BJ (cell line): ENCODE data around the gene ARL5C. TPM values are rescaled to one million over a fixed set of nuclear protein-coding genes. Genes with fewer than 3 reads are reported as not detected.
"Not testable (repeated sequence)": the region's sequence is repeated elsewhere in the genome, so short reads cannot be mapped to it uniquely, and the experiment has no call there.

Source experiments
- CTCF ChIA-PET: fragments of 350-600 bp; formaldehyde crosslinking; extraction: SDS; loops from one replicate; lab custom pipeline; 2021; ENCODE audit warnings: antibody characterized with exemption, inconsistent platforms; lab: Yijun Ruan, JAX
- POLR2A ChIA-PET: fragments of 300-600 bp; sonication (Branson Sonifier 250); formaldehyde crosslinking; extraction: SDS; loops from one replicate; lab custom pipeline; 2021; ENCODE audit warnings: antibody characterized with exemption; lab: Charles Lee
- DNase-seq: peaks from one replicate; pipeline ENCODE4 v3.0.0-alpha.2; 2011; ENCODE audit warnings: low read depth
- H3K27me3 ChIP-seq: 2 replicates; pipeline ENCODE4 v1.6.0; 2011; ENCODE audit warnings: low read length; ENCODE audit not compliant: control insufficient read depth, insufficient read depth
- H3K36me3 ChIP-seq: 2 replicates; pipeline ENCODE4 v1.5.1; 2011; ENCODE audit warnings: low read length; ENCODE audit not compliant: control insufficient read depth, insufficient read depth
- H3K4me3 ChIP-seq: 2 replicates; pipeline ENCODE4 v1.5.1; 2011; ENCODE audit warnings: low read depth, mild to moderate bottlenecking, control low read depth, low read length
- polyA plus RNA-seq: library from polyadenylated mRNA; depleted of rRNA; stranded (reverse); fragments of >200 nt; gene quantifications from 2 replicates; pipeline ENCODE4 v1.2.3, GENCODE V29; 2011
- TF ChIP-seq, protein P1 (sequence below): IDR thresholded peaks from 2 replicates; pipeline ENCODE4 v1.5.1; 2011; ENCODE audit warnings: low read depth, mild to moderate bottlenecking, control low read depth, inconsistent platforms, low read length, moderate library complexity; ENCODE audit not compliant: insufficient read depth

ARL5C gene
- polyA plus RNA-seq, 1 experiment = not detected

DNA sequence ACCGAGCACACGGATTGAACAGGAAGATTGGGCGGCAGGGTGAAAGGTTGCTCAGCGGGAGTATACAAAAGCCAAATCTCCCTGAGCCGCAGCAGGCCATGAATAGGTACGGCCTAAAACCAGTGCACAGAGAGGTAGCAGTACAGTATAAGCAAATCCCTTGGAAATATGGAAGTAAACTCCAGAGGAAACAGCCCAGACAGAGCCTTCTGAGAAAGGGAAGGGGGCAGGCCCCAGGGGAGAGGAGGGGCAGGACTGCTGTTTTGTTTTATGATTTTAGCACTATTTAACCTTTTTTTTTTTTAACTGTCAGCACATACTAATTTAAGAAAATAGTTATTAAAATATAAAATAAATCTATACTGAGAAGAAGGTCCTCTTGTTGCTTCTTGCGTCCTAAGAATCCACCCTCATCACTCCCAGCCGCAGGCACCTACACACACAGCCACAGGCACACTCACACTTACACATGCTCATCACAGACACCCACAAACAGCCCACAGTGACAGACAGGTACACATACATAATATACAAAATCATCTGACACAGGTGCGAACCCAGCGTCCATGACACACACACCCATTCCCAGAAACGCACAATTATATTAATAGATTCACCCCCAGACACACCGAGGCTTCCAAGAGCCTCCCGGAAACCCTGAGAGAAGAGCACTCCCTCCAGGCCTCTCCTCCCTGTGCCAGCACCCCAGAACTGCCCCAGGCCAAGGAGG, 27.4 kb downstream of the ARL5C start:
- CTCF ChIA-PET = interaction anchor here (0.5 to 1.6 kb wide), 5 partner anchors 9 to 156 kb away, joined by 3 to 5 read pairs (median 3); partner anchors contain the start of gene PLXDC1
- DNase-seq = no peak
- H3K36me3 ChIP-seq = no peaks in the 10 kb centered on the region
- TF ChIP-seq, protein P1, sequence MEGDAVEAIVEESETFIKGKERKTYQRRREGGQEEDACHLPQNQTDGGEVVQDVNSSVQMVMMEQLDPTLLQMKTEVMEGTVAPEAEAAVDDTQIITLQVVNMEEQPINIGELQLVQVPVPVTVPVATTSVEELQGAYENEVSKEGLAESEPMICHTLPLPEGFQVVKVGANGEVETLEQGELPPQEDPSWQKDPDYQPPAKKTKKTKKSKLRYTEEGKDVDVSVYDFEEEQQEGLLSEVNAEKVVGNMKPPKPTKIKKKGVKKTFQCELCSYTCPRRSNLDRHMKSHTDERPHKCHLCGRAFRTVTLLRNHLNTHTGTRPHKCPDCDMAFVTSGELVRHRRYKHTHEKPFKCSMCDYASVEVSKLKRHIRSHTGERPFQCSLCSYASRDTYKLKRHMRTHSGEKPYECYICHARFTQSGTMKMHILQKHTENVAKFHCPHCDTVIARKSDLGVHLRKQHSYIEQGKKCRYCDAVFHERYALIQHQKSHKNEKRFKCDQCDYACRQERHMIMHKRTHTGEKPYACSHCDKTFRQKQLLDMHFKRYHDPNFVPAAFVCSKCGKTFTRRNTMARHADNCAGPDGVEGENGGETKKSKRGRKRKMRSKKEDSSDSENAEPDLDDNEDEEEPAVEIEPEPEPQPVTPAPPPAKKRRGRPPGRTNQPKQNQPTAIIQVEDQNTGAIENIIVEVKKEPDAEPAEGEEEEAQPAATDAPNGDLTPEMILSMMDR = no peak
- POLR2A ChIA-PET = no interaction called here
- no peak overlapping the region for H3K4me3 ChIP-seq
- H3K27me3 ChIP-seq = no peaks in the 10 kb centered on the region

DNA sequence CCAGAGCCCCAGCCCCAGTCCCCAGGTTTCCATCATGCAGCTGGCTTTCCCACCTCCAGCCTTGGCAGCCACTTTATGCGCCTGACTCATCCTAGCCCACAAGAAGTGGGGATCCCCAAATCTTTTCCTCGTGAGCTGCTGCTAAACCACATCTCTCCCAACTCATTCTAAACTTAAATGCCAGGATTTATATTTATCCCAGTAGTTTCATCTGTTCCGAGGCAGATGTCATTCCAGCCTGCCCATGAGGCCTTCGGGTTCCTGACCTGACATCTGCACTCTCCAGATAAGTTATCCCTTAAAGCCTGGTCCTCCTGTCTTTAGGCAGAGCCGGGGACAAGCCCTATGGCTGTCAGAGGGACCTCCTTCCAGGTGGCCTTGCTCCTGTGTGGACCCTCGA, 31.1 kb downstream of the ARL5C start:
- ChIA-PET CTCF (interaction anchor here (1.1 to 1.3 kb wide), 2 partner anchors 9 to 30 kb away, joined by 3 to 6 read pairs; no protein-coding TSS in a partner anchor), POLR2A (no interaction called here)
- no peak for DNase-seq
- Histone ChIP-seq H3K36me3 (no peaks in the 10 kb centered on the region), H3K27me3 (no peaks in the 10 kb centered on the region), H3K4me3 (no peak overlapping the region)
- TF ChIP-seq, protein P1 = no peak

DNA sequence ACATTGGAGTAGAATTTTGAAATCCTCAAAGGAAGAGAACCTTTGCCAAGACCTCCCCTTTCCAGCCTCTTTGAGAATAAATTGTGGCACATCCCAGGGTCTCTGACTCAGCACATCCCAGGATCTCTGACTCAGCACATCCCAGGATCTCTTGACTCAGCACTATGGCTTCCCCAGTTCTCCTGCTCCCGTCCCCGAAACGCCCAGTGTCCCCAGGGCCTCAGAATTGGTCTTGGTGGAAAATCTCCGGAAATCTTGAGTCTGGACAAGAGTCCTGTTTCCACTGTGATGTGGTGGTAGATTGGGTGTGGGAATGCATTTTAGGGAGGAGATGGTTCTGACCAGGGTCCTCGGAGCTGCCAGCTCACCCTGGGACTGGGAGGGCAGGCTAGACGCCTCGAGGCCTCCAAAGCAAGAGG, 33.8 kb downstream of the ARL5C start:
- Histone ChIP-seq H3K4me3 (no peak overlapping the region), H3K36me3 (no peaks in the 10 kb centered on the region), H3K27me3 (no peaks in the 10 kb centered on the region)
- CTCF ChIA-PET = no interaction called here
- no peak for DNase-seq
- TF ChIP-seq, protein P1 = no peak
- POLR2A ChIA-PET = no interaction called here

DNA sequence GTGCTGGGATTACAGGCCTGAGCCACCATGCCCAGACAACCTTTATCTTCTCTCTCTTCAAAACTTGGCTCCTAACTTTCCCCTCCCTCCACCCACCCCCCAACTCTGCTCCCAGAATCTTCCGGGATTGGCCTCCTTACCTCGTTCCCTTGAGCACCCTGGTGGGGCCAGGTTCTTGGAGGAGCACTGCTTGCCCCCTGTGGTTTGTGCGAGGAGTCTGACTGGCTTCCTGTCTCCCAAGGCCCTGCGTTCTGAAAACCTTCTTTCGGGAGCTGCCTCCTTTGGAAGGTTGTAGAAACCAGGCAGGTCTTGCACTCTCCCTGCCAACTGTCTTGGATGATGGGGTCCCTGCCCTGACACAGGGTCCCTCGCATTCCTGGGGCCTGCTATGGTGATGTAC, 34.3 kb downstream of the ARL5C start:
- DNase-seq = no peak
- no peaks in the 10 kb centered on the region for H3K36me3 ChIP-seq
- ChIA-PET POLR2A (no interaction called here), CTCF (no interaction called here)
- TF ChIP-seq, protein P1 = no peak
- H3K4me3 ChIP-seq = no peak overlapping the region
- no peaks in the 10 kb centered on the region for H3K27me3 ChIP-seq

DNA sequence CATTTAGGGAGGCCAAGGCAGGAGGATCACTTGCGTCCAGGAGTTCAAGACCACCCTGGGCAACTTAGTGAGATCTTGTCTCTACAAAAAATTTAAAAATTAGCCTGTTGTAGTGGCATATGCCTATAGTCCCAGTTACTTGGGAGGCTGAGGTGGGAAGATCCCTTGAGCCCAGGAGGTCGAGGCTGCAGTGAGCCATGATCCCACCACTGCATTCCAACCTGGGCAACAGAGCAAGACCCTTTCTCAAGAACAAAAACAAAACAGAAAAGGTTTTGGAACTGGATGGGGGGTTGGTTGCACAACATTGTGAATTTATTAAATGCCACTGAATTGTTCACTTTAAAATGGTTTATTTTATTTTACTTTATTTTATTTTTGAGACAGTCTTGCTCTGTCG, 35.8 kb downstream of the ARL5C start:
- no peaks in the 10 kb centered on the region for H3K36me3 ChIP-seq
- TF ChIP-seq, protein P1 = no peak
- CTCF ChIA-PET = no interaction called here
- no peaks in the 10 kb centered on the region for H3K27me3 ChIP-seq
- POLR2A ChIA-PET = no interaction called here
- DNase-seq = no peak
- H3K4me3 ChIP-seq = no peak overlapping the region

DNA sequence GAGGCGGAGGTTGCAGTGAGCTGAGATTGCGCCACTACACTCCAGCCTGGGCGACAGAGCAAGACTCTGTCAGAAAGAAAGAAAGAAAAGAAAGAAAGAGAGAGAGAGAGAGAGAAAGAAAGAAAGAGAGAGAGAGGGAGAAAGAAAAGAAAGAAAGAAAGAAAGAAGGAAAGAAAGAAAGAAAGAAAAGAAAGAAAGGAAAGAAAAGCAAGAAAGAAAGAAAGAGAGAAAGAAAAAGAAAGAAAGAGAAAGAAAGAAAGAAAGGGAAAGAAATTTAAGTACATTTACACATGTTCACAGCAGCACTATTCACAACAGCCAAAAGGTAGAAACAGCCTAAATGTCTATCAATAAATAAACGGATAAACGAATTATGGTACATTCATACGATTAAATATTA, 36.4 kb downstream of the ARL5C start:
- H3K27me3 ChIP-seq, DNase-seq, POLR2A ChIA-PET, H3K4me3 ChIP-seq, CTCF ChIA-PET, H3K36me3 ChIP-seq: not testable (repeated sequence)
